A549 treated with Mapracorat at 1 μM for 4 hours (cell line): ENCODE data around the gene TIGD6. TPM values are rescaled to one million over a fixed set of nuclear protein-coding genes. Genes with fewer than 3 reads are reported as not detected.

ENCODE experiments used
- total RNA-seq: library from RNA; stranded (reverse); fragments of 200-300 nt; extraction: Qiagen RNA extraction; gene quantifications from 5 replicates; pipeline ENCODE4 v1.2.3, GENCODE V29; 2022

Gene TIGD6
- total RNA-seq: 4.5 to 6.1 TPM (median 4.9 TPM) in 5 replicates

GRCh38 chr5:150000256-150000989, at the start of gene TIGD6, which contains the start of gene HMGXB3:
TSS of gene TIGD6 (minus strand) at chr5:150000654. CDS start at chr5:149996348, 4,306 bp downstream.
TSS of gene HMGXB3 (plus strand) at chr5:150000739. CDS start at chr5:150004853, 4,114 bp downstream.

DNA sequence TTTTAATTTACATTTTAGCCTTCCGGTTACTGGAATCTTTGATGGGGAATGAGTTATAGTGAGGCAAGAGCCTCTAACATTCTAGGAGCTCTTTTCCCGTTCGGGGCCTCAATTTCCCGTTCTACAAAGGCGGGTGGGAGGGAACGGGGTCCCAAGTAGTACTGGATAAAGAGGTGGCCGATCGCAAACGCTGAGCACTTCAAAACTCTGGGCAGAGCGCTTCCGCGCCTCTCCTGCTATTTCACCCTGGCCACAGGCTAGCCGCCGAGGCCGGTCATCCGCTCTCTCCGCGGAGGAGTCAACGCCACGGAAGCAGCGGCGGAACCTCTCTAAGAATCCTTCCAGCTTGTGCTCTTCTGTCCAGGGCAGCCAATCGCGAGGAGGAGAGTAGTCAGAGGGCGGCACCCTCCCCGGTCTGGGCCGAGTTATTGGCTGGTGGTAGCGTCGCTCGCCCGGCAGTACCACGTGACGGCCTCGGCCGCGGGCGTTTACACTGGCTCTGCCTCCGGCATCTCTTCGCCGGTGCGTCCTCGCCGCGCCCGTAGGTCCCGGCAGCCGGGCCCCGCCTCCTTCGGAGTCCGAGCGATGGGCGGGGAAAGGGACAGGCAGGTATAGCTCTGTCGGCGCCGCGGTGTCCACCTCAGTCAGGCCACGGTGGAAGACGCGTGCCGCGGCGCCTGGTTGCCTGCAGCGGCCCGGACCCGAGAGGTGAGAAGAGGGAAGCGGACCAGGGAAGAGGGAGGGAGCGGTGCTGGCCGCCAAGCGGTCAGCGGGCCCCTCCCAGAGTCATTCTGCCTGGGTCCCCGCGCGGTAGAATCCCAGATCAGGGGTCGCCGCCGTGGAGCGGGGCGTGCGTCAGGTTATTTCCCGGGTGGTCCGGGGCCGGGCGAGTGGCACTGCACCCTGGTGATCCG, 39.9 kb downstream of the TIGD6 start, which contains the start of gene SLC26A2:
Gene SLC26A2, plus strand, starts transcription at position 487 of the 914 bp plus-strand sequence. CDS start 16,895 bp downstream, outside the sequence.

GRCh38 chr5:149944666-149945065, 55.8 kb downstream of the TIGD6 start, which contains the start of gene PDE6A:
TSS of gene PDE6A (minus strand) at chr5:149944793. CDS start at chr5:149944673, 120 bp downstream.

Other genes with a start within 250 kb of the TIGD6 start
- gene PDE6A, start 55.9 kb downstream of the TIGD6 start, total RNA-seq: 0.20 to 0.43 TPM (median 0.25 TPM) in 5 replicates
- gene SLC26A2, start 39.9 kb downstream of the TIGD6 start, total RNA-seq: 44.5 to 67.9 TPM (median 59.0 TPM) in 5 replicates
- gene HMGXB3, start 85 bp upstream of the TIGD6 start, total RNA-seq: 33.1 to 34.7 TPM (median 33.9 TPM) in 5 replicates
- gene CSF1R, start 85.9 kb upstream of the TIGD6 start, total RNA-seq: 0.10 to 0.20 TPM (median 0.18 TPM) in 5 replicates
- gene PDGFRB, start 155.2 kb upstream of the TIGD6 start, total RNA-seq: 0.16 to 0.56 TPM (median 0.22 TPM) in 5 replicates
- gene CDX1, start 166.1 kb upstream of the TIGD6 start, total RNA-seq: not detected in 5 replicates
- gene SLC6A7, start 189.4 kb upstream of the TIGD6 start, total RNA-seq: 0.05 TPM in 1 of 5 replicates, not detected in the others